Measurements from ENCODE around the gene SLC24A3. TPM values are rescaled to one million over a fixed set of nuclear protein-coding genes. Genes with fewer than 3 reads are reported as not detected.

Gene SLC24A3
- total RNA-seq, 2 experiments from 2014 or later: not detected

GRCh38 chr20:19367591-19367990 lies 155.1 kb downstream of the SLC24A3 start:
- Histone ChIP-seq H3K4me3 (ENCODE audit: low read depth, low read length, poor library complexity, severe bottlenecking) (no peak overlapping the region), H3K36me3 (ENCODE audit: insufficient read depth, low read length) (no peaks in the 10 kb centered on the region), H4K20me1 (ENCODE audit: insufficient read depth, low read length) (no peaks in the 10 kb centered on the region), H3K9me3 (ENCODE audit: low read length) (no peaks in the 10 kb centered on the region), H2AFZ (ENCODE audit: low read length) (no peak overlapping the region), H3K79me2 (ENCODE audit: insufficient read depth, low read depth, low read length) (no peaks in the 10 kb centered on the region), H3K27ac (ENCODE audit: low read depth, low read length, poor library complexity, severe bottlenecking) (no peak overlapping the region), H3K4me2 (ENCODE audit: low read length) (no peak overlapping the region), H3K9me2 (ENCODE audit: insufficient read depth, low read length) (no peaks in the 10 kb centered on the region), H3K4me1 (ENCODE audit: insufficient read depth, low read length, poor library complexity, severe bottlenecking) (no peaks in the 10 kb centered on the region)
- no TSS peak for BruUV-seq (replicated peaks)
- intact Hi-C loops (cut with micrococcal nuclease; ENCODE audit: unreplicated experiment): no loop called here
- TF ChIP-seq EZH2phosphoT487 (IDR thresholded peaks at IDR 0.05; ENCODE audit: borderline replicate concordance, low read depth, low read length): no peak
- TF ChIP-seq CTCF (conservative IDR thresholded peaks at IDR 0.05; ENCODE audit: low read length): no peak
- POLR2A ChIA-PET: no interaction called here
- CTCF ChIA-PET (ENCODE audit: unreplicated experiment): interaction anchor here (0.6 kb wide), 1 partner anchor 145 kb away, joined by 3 read pairs; no protein-coding TSS in a partner anchor
- no peak for DNase-seq (ENCODE audit: low spot score)

GRCh38 chr20:19368351-19368750 lies 155.9 kb downstream of the SLC24A3 start:
- no peak for TF ChIP-seq CTCF (conservative IDR thresholded peaks at IDR 0.05; ENCODE audit: low read length)
- no peak for TF ChIP-seq EZH2phosphoT487 (IDR thresholded peaks at IDR 0.05; ENCODE audit: borderline replicate concordance, low read depth, low read length)
- H3K4me3 ChIP-seq (ENCODE audit: low read depth, low read length, poor library complexity, severe bottlenecking): no peak overlapping the region
- H3K4me1 ChIP-seq (ENCODE audit: insufficient read depth, low read length, poor library complexity, severe bottlenecking): no peaks in the 10 kb centered on the region
- no peak for DNase-seq (ENCODE audit: low spot score)
- H3K9me2 ChIP-seq (ENCODE audit: insufficient read depth, low read length): no peaks in the 10 kb centered on the region
- POLR2A ChIA-PET: no interaction called here
- no peak overlapping the region for H2AFZ ChIP-seq (ENCODE audit: low read length)
- H3K36me3 ChIP-seq (ENCODE audit: insufficient read depth, low read length): no peaks in the 10 kb centered on the region
- no peaks in the 10 kb centered on the region for H3K9me3 ChIP-seq (ENCODE audit: low read length)
- no TSS peak for BruUV-seq (replicated peaks)
- H3K4me2 ChIP-seq (ENCODE audit: low read length): no peak overlapping the region
- H3K79me2 ChIP-seq (ENCODE audit: insufficient read depth, low read depth, low read length): no peaks in the 10 kb centered on the region
- CTCF ChIA-PET (ENCODE audit: unreplicated experiment): no interaction called here
- H3K27ac ChIP-seq (ENCODE audit: low read depth, low read length, poor library complexity, severe bottlenecking): no peak overlapping the region
- no peaks in the 10 kb centered on the region for H4K20me1 ChIP-seq (ENCODE audit: insufficient read depth, low read length)
- intact Hi-C loops (cut with micrococcal nuclease; ENCODE audit: unreplicated experiment): no loop called here

GRCh38 chr20:19370076-19371075 lies 157.9 kb downstream of the SLC24A3 start:
- no peaks in the 10 kb centered on the region for H3K36me3 ChIP-seq (ENCODE audit: insufficient read depth, low read length)
- no peak overlapping the region for H3K27ac ChIP-seq (ENCODE audit: low read depth, low read length, poor library complexity, severe bottlenecking)
- H3K4me3 ChIP-seq (ENCODE audit: low read depth, low read length, poor library complexity, severe bottlenecking): no peak overlapping the region
- TF ChIP-seq EZH2phosphoT487 (IDR thresholded peaks at IDR 0.05; ENCODE audit: borderline replicate concordance, low read depth, low read length): no peak
- no peak for TF ChIP-seq CTCF (conservative IDR thresholded peaks at IDR 0.05; ENCODE audit: low read length)
- intact Hi-C loops (cut with micrococcal nuclease; ENCODE audit: unreplicated experiment): no loop called here
- DNase-seq (ENCODE audit: low spot score): no peak
- no peaks in the 10 kb centered on the region for H3K9me3 ChIP-seq (ENCODE audit: low read length)
- no peaks in the 10 kb centered on the region for H4K20me1 ChIP-seq (ENCODE audit: insufficient read depth, low read length)
- POLR2A ChIA-PET: no interaction called here
- no peak overlapping the region for H3K4me2 ChIP-seq (ENCODE audit: low read length)
- no peaks in the 10 kb centered on the region for H3K4me1 ChIP-seq (ENCODE audit: insufficient read depth, low read length, poor library complexity, severe bottlenecking)
- no peaks in the 10 kb centered on the region for H3K79me2 ChIP-seq (ENCODE audit: insufficient read depth, low read depth, low read length)
- no peaks in the 10 kb centered on the region for H3K9me2 ChIP-seq (ENCODE audit: insufficient read depth, low read length)
- BruUV-seq (replicated peaks): no TSS peak
- CTCF ChIA-PET (ENCODE audit: unreplicated experiment): no interaction called here
- H2AFZ ChIP-seq (ENCODE audit: low read length): no peak overlapping the region

Data from OCI-LY7 (cell line).